ENCODE data around the gene WBP2NL.

The WBP2NL gene

DNA sequence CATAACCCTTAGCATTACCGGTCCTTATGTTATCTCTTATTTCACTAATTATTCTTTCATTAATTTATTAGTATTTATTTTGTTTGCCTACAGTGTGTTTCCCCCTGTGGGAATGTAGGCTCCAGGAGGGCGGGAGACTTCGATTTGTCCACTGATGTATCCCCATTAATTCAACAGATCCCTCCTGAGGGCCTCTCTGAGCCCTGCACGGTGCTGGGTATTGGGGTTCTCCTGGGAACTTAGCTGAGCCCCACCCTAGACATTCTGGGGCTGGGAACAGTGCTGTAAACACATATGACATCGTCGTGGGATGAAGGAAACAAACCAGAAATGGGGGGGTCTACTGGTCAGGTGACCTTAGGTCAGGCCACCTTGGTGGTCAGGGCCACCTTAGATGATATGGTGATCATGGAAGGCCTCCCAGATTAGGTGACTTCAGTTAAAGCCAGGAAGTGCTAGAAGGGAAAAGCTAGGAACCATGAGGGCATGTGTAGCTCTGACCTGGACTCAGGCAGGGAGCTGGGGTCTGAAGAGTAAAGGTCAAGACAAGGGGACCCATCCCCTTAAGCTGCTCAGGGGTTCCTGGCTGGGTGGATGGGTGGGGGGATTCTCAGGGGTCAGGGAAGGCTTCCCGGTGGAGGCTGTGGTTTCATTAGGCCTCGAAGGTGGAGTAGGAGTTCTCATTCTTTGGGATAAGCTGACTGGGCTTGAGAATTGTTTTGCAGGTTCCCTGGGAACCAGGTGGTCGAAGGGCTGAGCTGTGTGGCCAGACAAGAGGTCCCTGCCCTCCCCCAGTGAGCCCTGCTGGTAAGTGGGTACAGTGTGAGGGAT is 76.5 kb downstream of the WBP2NL start:
- H3K4me3 Mint-ChIP-seq: peak overlapping the region; percentile 50 to 54
- H3K36me3 Mint-ChIP-seq (ENCODE audit: insufficient read depth): peaks cover 21% of the 10 kb centered on the region
- H3K27me3 Mint-ChIP-seq: no peaks in the 10 kb centered on the region
- no peaks in the 10 kb centered on the region for H3K9me3 Mint-ChIP-seq
- no peak for DNase-seq
- peaks cover 30 to 32% of the 10 kb centered on the region in 2 donors for H3K4me1 Mint-ChIP-seq (ENCODE audit: low read depth in 2 of 2)
- no peak for ATAC-seq (replicated peaks)
- H3K27ac Mint-ChIP-seq: peak overlapping the region; percentile 26 to 78

DNA sequence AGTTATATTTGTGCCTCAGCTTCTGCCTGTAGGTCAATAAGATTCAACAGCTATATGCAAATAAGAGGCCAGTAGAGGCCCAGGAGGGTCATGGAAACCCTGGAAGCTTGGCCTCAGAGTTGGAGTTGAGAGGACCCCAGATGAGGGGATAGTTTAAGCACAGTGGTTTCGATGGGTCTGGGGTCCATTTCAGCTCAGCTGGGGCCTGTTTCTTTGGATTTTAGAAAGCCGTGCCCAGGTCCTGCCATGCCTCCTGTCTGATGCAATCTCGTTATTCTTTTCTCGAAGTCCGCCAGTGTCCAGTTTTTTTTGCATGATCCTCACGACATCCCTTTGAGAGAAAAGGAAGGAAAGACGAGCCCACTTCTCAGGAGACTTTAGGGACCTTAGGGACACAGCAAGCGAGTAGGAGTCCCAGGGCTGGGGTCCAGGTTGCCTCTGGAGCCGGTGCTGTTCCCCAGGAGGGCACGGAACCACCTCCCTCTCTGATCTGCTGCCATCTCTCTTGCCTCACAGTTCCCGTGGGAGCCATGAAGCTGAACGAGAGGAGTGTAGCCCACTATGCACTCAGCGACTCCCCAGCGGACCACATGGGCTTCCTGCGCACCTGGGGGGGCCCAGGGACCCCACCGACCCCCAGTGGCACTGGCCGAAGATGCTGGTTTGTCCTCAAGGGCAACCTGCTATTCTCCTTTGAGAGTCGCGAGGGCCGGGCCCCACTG is 78.3 kb downstream of the WBP2NL start:
- peaks cover 25% of the 10 kb centered on the region for H3K36me3 Mint-ChIP-seq (ENCODE audit: insufficient read depth)
- H3K9me3 Mint-ChIP-seq: no peaks in the 10 kb centered on the region
- ATAC-seq (replicated peaks): no peak
- peaks cover 18 to 26% of the 10 kb centered on the region in 2 donors for H3K4me1 Mint-ChIP-seq (ENCODE audit: low read depth in 2 of 2)
- no peak overlapping the region for H3K4me3 Mint-ChIP-seq
- DNase-seq: no peak
- H3K27me3 Mint-ChIP-seq: no peaks in the 10 kb centered on the region
- H3K27ac Mint-ChIP-seq: no peak overlapping the region

DNA sequence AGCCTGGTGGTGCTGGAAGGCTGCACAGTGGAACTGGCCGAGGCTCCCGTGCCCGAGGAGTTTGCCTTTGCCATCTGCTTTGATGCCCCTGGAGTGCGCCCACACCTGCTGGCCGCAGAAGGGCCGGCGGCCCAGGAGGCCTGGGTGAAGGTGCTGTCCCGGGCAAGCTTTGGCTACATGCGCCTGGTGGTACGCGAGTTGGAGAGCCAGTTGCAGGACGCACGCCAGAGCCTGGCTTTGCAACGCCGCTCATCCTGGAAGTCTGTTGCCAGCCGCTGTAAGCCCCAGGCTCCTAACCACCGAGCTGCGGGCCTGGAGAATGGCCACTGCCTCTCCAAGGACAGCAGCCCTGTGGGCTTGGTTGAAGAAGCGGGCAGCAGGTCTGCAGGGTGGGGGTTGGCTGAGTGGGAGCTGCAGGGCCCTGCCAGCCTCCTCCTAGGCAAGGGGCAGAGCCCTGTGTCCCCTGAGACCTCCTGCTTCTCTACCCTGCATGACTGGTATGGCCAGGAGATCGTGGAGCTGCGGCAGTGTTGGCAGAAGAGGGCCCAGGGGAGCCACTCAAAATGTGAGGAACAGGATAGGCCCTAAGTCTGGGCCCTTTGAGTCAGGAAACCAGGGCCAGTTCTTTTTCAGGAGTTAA is 79.0 kb downstream of the WBP2NL start:
- no peaks in the 10 kb centered on the region for H3K9me3 Mint-ChIP-seq
- no peak for DNase-seq
- no peaks in the 10 kb centered on the region for H3K27me3 Mint-ChIP-seq
- no peak for ATAC-seq (replicated peaks)
- H3K4me3 Mint-ChIP-seq: no peak overlapping the region
- H3K27ac Mint-ChIP-seq: no peak overlapping the region
- H3K36me3 Mint-ChIP-seq (ENCODE audit: insufficient read depth): peaks cover 26% of the 10 kb centered on the region
- peaks cover 18 to 31% of the 10 kb centered on the region in 2 donors for H3K4me1 Mint-ChIP-seq (ENCODE audit: low read depth in 2 of 2)

Data from effector memory CD8-positive, alpha-beta T cell (primary cell).